MM.1S (cell line): ENCODE measurements around the gene DACH1.

ENCODE experiments used
- DNase-seq: peaks from one replicate; pipeline ENCODE4 v3.0.0-alpha.2; 2015
- H2AFZ ChIP-seq: fragments of 300-600 bp; sonication (generic); 2 replicates; pipeline ENCODE4 v1.6.0; 2016; ENCODE audit warnings: antibody characterized with exemption, low read length
- H3F3A ChIP-seq: fragments of 300-600 bp; sonication (generic); 2 replicates; pipeline ENCODE4 v1.6.1; 2016; ENCODE audit warnings: mild to moderate bottlenecking, antibody characterized with exemption, low read length, moderate library complexity, mixed read lengths; ENCODE audit not compliant: insufficient read depth
- H3K27ac ChIP-seq: fragments of 300-600 bp; sonication (generic); 2 replicates; pipeline ENCODE4 v1.5.1; 2016; ENCODE audit warnings: mild to moderate bottlenecking, low read length
- H3K27me3 ChIP-seq: fragments of 300-600 bp; sonication (generic); replicated peaks from 2 replicates; pipeline ENCODE4 v1.6.0; 2016; ENCODE audit warnings: low read length; ENCODE audit not compliant: insufficient read depth
- H3K36me3 ChIP-seq: fragments of 300-600 bp; sonication (generic); replicated peaks from 2 replicates; pipeline ENCODE4 v1.6.1; 2016; ENCODE audit warnings: mild to moderate bottlenecking, low read length, mixed read lengths; ENCODE audit not compliant: insufficient read depth
- H3K4me1 ChIP-seq: fragments of 300-600 bp; sonication (generic); 2 replicates; pipeline ENCODE4 v1.6.1; 2016; ENCODE audit warnings: low read length, mixed read lengths
- H3K4me2 ChIP-seq: fragments of 300-600 bp; sonication (generic); 2 replicates; pipeline ENCODE4 v1.6.0; 2016; ENCODE audit warnings: low read depth, low read length
- H3K4me3 ChIP-seq: fragments of 300-600 bp; sonication (generic); 2 replicates; pipeline ENCODE4 v1.5.1; 2016; ENCODE audit warnings: low read length, mixed read lengths
- H3K79me2 ChIP-seq: fragments of 300-600 bp; sonication (generic); 2 replicates; pipeline ENCODE4 v1.6.1; 2016; ENCODE audit warnings: mixed run types, low read length, mixed read lengths
- H3K9ac ChIP-seq: fragments of 300-600 bp; sonication (generic); 2 replicates; pipeline ENCODE4 v1.6.1; 2016; ENCODE audit warnings: low read length, mixed read lengths
- H3K9me2 ChIP-seq: fragments of 300-600 bp; sonication (generic); replicated peaks from 2 replicates; pipeline ENCODE4 v1.6.1; 2016; ENCODE audit warnings: mild to moderate bottlenecking, low read length, mixed read lengths; ENCODE audit not compliant: insufficient read depth
- H3K9me3 ChIP-seq: fragments of 300-600 bp; sonication (generic); replicated peaks from 2 replicates; pipeline ENCODE4 v1.6.1; 2016; ENCODE audit warnings: mild to moderate bottlenecking, low read length, mixed read lengths; ENCODE audit not compliant: insufficient read depth
- H4K20me1 ChIP-seq: fragments of 300-600 bp; sonication (generic); 2 replicates; pipeline ENCODE4 v1.6.1; 2016; ENCODE audit warnings: mild to moderate bottlenecking, low read length, moderate library complexity, mixed read lengths; ENCODE audit not compliant: insufficient read depth
- CTCF ChIP-seq: fragments of 300-600 bp; sonication (generic); IDR thresholded peaks from 2 replicates; pipeline ENCODE4 v1.5.1; 2016; ENCODE audit warnings: antibody characterized with exemption, low read length, mixed read lengths
- EZH2 ChIP-seq: fragments of 300-600 bp; sonication (generic); optimal IDR thresholded peaks from 2 replicates; pipeline ENCODE3; 2017; ENCODE audit warnings: low read depth, mild to moderate bottlenecking, antibody characterized with exemption, low read length, mixed read lengths
- EZH2phosphoT487 ChIP-seq: fragments of 300-600 bp; sonication (generic); IDR thresholded peaks from 2 replicates; pipeline ENCODE4 v1.6.1; 2018; ENCODE audit warnings: antibody characterized with exemption, low read length

DACH1 gene

DNA sequence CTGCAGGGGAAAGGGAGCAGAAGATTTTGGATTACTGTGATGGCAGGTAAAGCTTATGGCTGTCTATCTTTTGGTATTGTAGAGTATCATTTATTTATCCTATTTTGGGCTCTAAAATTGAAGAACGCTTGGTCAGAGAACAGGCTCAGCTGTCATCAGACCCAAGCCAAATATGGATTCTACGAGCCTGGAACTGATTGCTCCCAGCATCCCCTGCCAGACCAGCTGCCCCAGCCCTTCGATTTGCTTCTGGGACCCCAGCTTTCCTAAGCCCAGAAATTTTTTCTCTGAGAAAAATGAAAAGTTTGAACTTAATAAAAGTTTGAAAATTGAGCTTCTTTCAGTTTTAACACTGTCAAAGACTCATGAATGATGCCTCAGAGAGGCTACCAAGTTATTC, 472.8 kb downstream of the DACH1 start:
- H2AFZ ChIP-seq: no peak overlapping the region
- no peaks in the 10 kb centered on the region for H3K36me3 ChIP-seq
- TF ChIP-seq EZH2 (no peak), EZH2phosphoT487 (no peak), CTCF (no peak)
- H3K9me2 ChIP-seq: no peaks in the 10 kb centered on the region
- no peak overlapping the region for H3K27ac ChIP-seq
- no peaks in the 10 kb centered on the region for H3F3A ChIP-seq
- no peak overlapping the region for H3K9ac ChIP-seq
- H4K20me1 ChIP-seq: no peaks in the 10 kb centered on the region
- no peak overlapping the region for H3K4me2 ChIP-seq
- H3K4me1 ChIP-seq: no peaks in the 10 kb centered on the region
- H3K9me3 ChIP-seq: no peaks in the 10 kb centered on the region
- no peak for DNase-seq
- no peak overlapping the region for H3K4me3 ChIP-seq
- no peaks in the 10 kb centered on the region for H3K27me3 ChIP-seq
- no peaks in the 10 kb centered on the region for H3K79me2 ChIP-seq
